Activated T-helper 1 cell treated with anti-CD3 and anti-CD28 coated beads, Interleukin-12 subunit alpha, Interleukin-12 subunit beta, Interleukin-2, Interleukin-4 antibody, amounts not matched to agents 30 ng/mL and 10 ng/mL and 1 ng/mL, durations not matched to agents 14 hours and 24 hours and 36 hours (primary cell): Measurements from ENCODE around the gene S100A4. TPM values are rescaled to one million over a fixed set of nuclear protein-coding genes. Genes with fewer than 3 reads are reported as not detected.
A peak's percentile ranks its signal among the peaks of the same experiment; 100 is the strongest.

ENCODE experiments used
- DNase-seq: peaks from one replicate; pipeline ENCODE4 v3.0.0; 2021; ENCODE audit warnings: low spot score
- H3K27ac Mint-ChIP-seq: one replicate; pipeline ENCODE4 v1.8.0; 2021; ENCODE audit warnings: mild to moderate bottlenecking, mixed read lengths
- H3K27me3 Mint-ChIP-seq: one replicate; pipeline ENCODE4 v1.8.0; 2022; ENCODE audit warnings: mild to moderate bottlenecking, moderate library complexity, mixed read lengths; ENCODE audit not compliant: insufficient read depth
- H3K36me3 Mint-ChIP-seq: one replicate; pipeline ENCODE4 v1.8.0; 2021; ENCODE audit warnings: low read depth, mixed read lengths
- H3K4me1 Mint-ChIP-seq: one replicate; pipeline ENCODE4 v1.8.0; 2021; ENCODE audit warnings: low read depth, mixed read lengths
- H3K4me3 Mint-ChIP-seq: one replicate; pipeline ENCODE4 v1.8.0; 2021; ENCODE audit warnings: mild to moderate bottlenecking, moderate library complexity, mixed read lengths
- H3K9me3 Mint-ChIP-seq: one replicate; pipeline ENCODE4 v1.8.0; 2021; ENCODE audit warnings: mixed read lengths
- intact Hi-C: fragments of 100-400 bp; cut with micrococcal nuclease; formaldehyde crosslinking; loops from one replicate; pipeline ENCODE4 v1.15.1; 2024
- total RNA-seq: library from RNA; stranded (reverse); gene quantifications from 2 replicates; pipeline ENCODE4 v1.2.3, GENCODE V29; 2022

Gene S100A4
- total RNA-seq, 1 donor from 2014 or later: 167 TPM

GRCh38 chr1:153550827-153551500 lies 5.4 kb upstream of the S100A4 start:
- Mint-ChIP-seq H3K4me3 (no peak overlapping the region), H3K27me3 (peaks cover 4% of the 10 kb centered on the region), H3K9me3 (no peaks in the 10 kb centered on the region), H3K27ac (no peak overlapping the region), H3K36me3 (no peaks in the 10 kb centered on the region), H3K4me1 (peaks cover 35% of the 10 kb centered on the region)
- intact Hi-C loops: no loop called here
- no peak for DNase-seq

- Mint-ChIP-seq H3K36me3 (no peaks in the 10 kb centered on the region), H3K4me1 (peaks cover 41% of the 10 kb centered on the region), H3K9me3 (no peaks in the 10 kb centered on the region), H3K27ac (no peak overlapping the region), H3K4me3 (no peak overlapping the region), H3K27me3 (peaks cover 4% of the 10 kb centered on the region)
- intact Hi-C loops: no loop called here
- no peak for DNase-seq
Observed at GRCh38 chr1:153550398-153550758, 4.8 kb upstream of the S100A4 start.

GRCh38 chr1:153549741-153550397 lies 4.3 kb upstream of the S100A4 start:
- intact Hi-C loops: loop anchor here (10.0 kb wide), 1 partner anchor 415 kb away; the partner anchor contains the start of genes CREB3L4 and SLC39A1
- peaks cover 46% of the 10 kb centered on the region for H3K4me1 Mint-ChIP-seq
- no peaks in the 10 kb centered on the region for H3K9me3 Mint-ChIP-seq
- H3K36me3 Mint-ChIP-seq: peaks cover 1% of the 10 kb centered on the region
- peaks cover 4% of the 10 kb centered on the region for H3K27me3 Mint-ChIP-seq
- no peak overlapping the region for H3K4me3 Mint-ChIP-seq
- no peak for DNase-seq
- no peak overlapping the region for H3K27ac Mint-ChIP-seq

GRCh38 chr1:153548722-153549688 lies 3.4 kb upstream of the S100A4 start, which contains the start of gene S100A3:
S100A3 (minus strand) TSS chr1:153549258; CDS start chr1:153548485, 773 bp downstream.
- H3K4me3 Mint-ChIP-seq: no peak within 1 kb of the TSS
- H3K36me3 Mint-ChIP-seq: peaks cover 8% of the 10 kb centered on the region
- peaks cover 4% of the 10 kb centered on the region for H3K27me3 Mint-ChIP-seq
- H3K27ac Mint-ChIP-seq: peak within 1 kb of the TSS; percentile 50
- DNase-seq: no peak
- no peaks in the 10 kb centered on the region for H3K9me3 Mint-ChIP-seq
- intact Hi-C loops: loop anchor here (10.0 kb wide), 1 partner anchor 416 kb away; the partner anchor contains the start of genes CREB3L4 and SLC39A1
- H3K4me1 Mint-ChIP-seq: peaks cover 52% of the 10 kb centered on the region

GRCh38 chr1:153547560-153548551 lies 2.2 kb upstream of the S100A4 start:
- Mint-ChIP-seq H3K4me3 (peak overlapping the region; percentile 49), H3K27ac (peak overlapping the region; percentile 50), H3K27me3 (peaks cover 4% of the 10 kb centered on the region), H3K4me1 (peaks cover 58% of the 10 kb centered on the region), H3K9me3 (no peaks in the 10 kb centered on the region), H3K36me3 (peaks cover 14% of the 10 kb centered on the region)
- no peak for DNase-seq
- intact Hi-C loops: loop anchor here (10.0 kb wide), 1 partner anchor 417 kb away; the partner anchor contains the start of genes CREB3L4 and SLC39A1

- peaks cover 4% of the 10 kb centered on the region for H3K27me3 Mint-ChIP-seq
- H3K4me1 Mint-ChIP-seq: peaks cover 67% of the 10 kb centered on the region
- intact Hi-C loops: loop anchor here (10.0 kb wide), 1 partner anchor 418 kb away; the partner anchor contains the start of genes CREB3L4 and SLC39A1
- peak overlapping the region; percentile 99 for H3K27ac Mint-ChIP-seq
- peak overlapping the region; percentile 13 for H3K4me3 Mint-ChIP-seq
- peaks cover 21% of the 10 kb centered on the region for H3K36me3 Mint-ChIP-seq
- no peaks in the 10 kb centered on the region for H3K9me3 Mint-ChIP-seq
- DNase-seq: no peak
Observed at GRCh38 chr1:153546796-153547559, 1.4 kb upstream of the S100A4 start.

- peak overlapping the region; percentile 99 for H3K27ac Mint-ChIP-seq
- peak overlapping the region; percentile 13 for H3K4me3 Mint-ChIP-seq
- H3K36me3 Mint-ChIP-seq: peaks cover 27% of the 10 kb centered on the region
- peaks cover 4% of the 10 kb centered on the region for H3K27me3 Mint-ChIP-seq
- intact Hi-C loops: loop anchor here (10.0 kb wide), 1 partner anchor 418 kb away; the partner anchor contains the start of genes CREB3L4 and SLC39A1
- no peak for DNase-seq
- H3K9me3 Mint-ChIP-seq: no peaks in the 10 kb centered on the region
- peaks cover 73% of the 10 kb centered on the region for H3K4me1 Mint-ChIP-seq
Observed at GRCh38 chr1:153546371-153546770, 765 bp upstream of the S100A4 start.

GRCh38 chr1:153544453-153545066 lies 1.0 kb downstream of the S100A4 start:
- peaks cover 2% of the 10 kb centered on the region for H3K27me3 Mint-ChIP-seq
- H3K4me1 Mint-ChIP-seq: peaks cover 91% of the 10 kb centered on the region
- peak overlapping the region; percentile 99 for H3K27ac Mint-ChIP-seq
- peak overlapping the region; percentile 90 for H3K4me3 Mint-ChIP-seq
- DNase-seq: no peak
- no peaks in the 10 kb centered on the region for H3K9me3 Mint-ChIP-seq
- intact Hi-C loops: loop anchor here (1.0 to 10.0 kb wide), 5 partner anchors 8 to 420 kb away; partner anchors contain the start of genes CREB3L4, ILF2 and SLC39A1
- H3K36me3 Mint-ChIP-seq: peaks cover 27% of the 10 kb centered on the region

- intact Hi-C loops: loop anchor here (2.0 to 10.0 kb wide), 2 partner anchors 127 to 421 kb away; partner anchors contain the start of genes CREB3L4, ILF2 and SLC39A1
- Mint-ChIP-seq H3K9me3 (no peaks in the 10 kb centered on the region), H3K27me3 (no peaks in the 10 kb centered on the region), H3K4me1 (peaks cover 88% of the 10 kb centered on the region), H3K36me3 (peaks cover 27% of the 10 kb centered on the region), H3K27ac (peak overlapping the region; percentile 99), H3K4me3 (peak overlapping the region; percentile 90)
- DNase-seq: no peak
Observed at GRCh38 chr1:153543736-153544135, 1.9 kb downstream of the S100A4 start.

- Mint-ChIP-seq H3K27ac (peak overlapping the region; percentile 85), H3K27me3 (no peaks in the 10 kb centered on the region), H3K36me3 (peaks cover 27% of the 10 kb centered on the region), H3K4me1 (peaks cover 82% of the 10 kb centered on the region), H3K4me3 (peak overlapping the region; percentile 90), H3K9me3 (no peaks in the 10 kb centered on the region)
- DNase-seq: no peak
- intact Hi-C loops: loop anchor here (10.0 kb wide), 1 partner anchor 422 kb away; the partner anchor contains the start of genes CREB3L4 and SLC39A1
Observed at GRCh38 chr1:153542956-153543711, 2.5 kb downstream of the S100A4 start.
